Smooth muscle cell (in vitro differentiated cells): ENCODE measurements around the gene AP4E1. TPM values are rescaled to one million over a fixed set of nuclear protein-coding genes. Genes with fewer than 3 reads are reported as not detected.

Experiments used
- DNase-seq: peaks from one replicate; lab custom pipeline; 2025; ENCODE audit not compliant: unreplicated experiment; lab: John Stamatoyannopoulos, UW
- H2AFZ ChIP-seq: fragments of 200-600 bp; sonication (generic); 2 replicates; pipeline ENCODE4 v1.6.0; 2016; ENCODE audit warnings: antibody characterized with exemption, low read depth, mild to moderate bottlenecking
- H3F3A ChIP-seq: fragments of 200-600 bp; sonication (generic); 2 replicates; pipeline ENCODE4 v1.6.0; 2017; ENCODE audit warnings: antibody characterized with exemption, low read depth
- H3K27ac ChIP-seq: fragments of 200-600 bp; sonication (generic); 2 replicates; pipeline ENCODE4 v1.5.1; 2016; ENCODE audit warnings: low read depth, mild to moderate bottlenecking
- H3K27me3 ChIP-seq: fragments of 200-600 bp; sonication (generic); 2 replicates; pipeline ENCODE4 v1.6.1; 2016; ENCODE audit warnings: low read depth, mild to moderate bottlenecking
- H3K36me3 ChIP-seq: fragments of 200-600 bp; sonication (generic); 2 replicates; pipeline ENCODE4 v1.5.1; 2016; ENCODE audit warnings: low read depth
- H3K4me1 ChIP-seq: fragments of 200-600 bp; sonication (generic); 2 replicates; pipeline ENCODE4 v1.5.1; 2016; ENCODE audit warnings: low read depth
- H3K4me2 ChIP-seq: fragments of 200-600 bp; sonication (generic); 2 replicates; pipeline ENCODE4 v1.6.0; 2016; ENCODE audit warnings: mild to moderate bottlenecking
- H3K4me3 ChIP-seq: fragments of 200-600 bp; sonication (generic); 2 replicates; pipeline ENCODE4 v1.5.1; 2016; ENCODE audit warnings: mild to moderate bottlenecking
- H3K79me2 ChIP-seq: fragments of 200-600 bp; sonication (generic); 2 replicates; pipeline ENCODE4 v1.6.0; 2016; ENCODE audit warnings: low read depth, mild to moderate bottlenecking
- H3K9ac ChIP-seq: fragments of 200-600 bp; sonication (generic); 2 replicates; pipeline ENCODE4 v1.6.0; 2016; ENCODE audit warnings: low read depth
- H3K9me3 ChIP-seq: fragments of 200-600 bp; sonication (generic); replicated peaks from 2 replicates; pipeline ENCODE4 v1.5.1; 2016; ENCODE audit warnings: low read depth
- H4K20me1 ChIP-seq: fragments of 200-600 bp; sonication (generic); 2 replicates; pipeline ENCODE4 v1.6.0; 2016; ENCODE audit warnings: low read depth
- WGBS: methylation state at CpG from one replicate; pipeline ENCODE4 v1.1.7; 2016; ENCODE audit warnings: low lambda C conversion rate; 5-methylcytosine and 5-hydroxymethylcytosine counted together
- polyA plus RNA-seq: library from polyadenylated mRNA; unstranded; fragments of >200 nt; fragmentation: Nextera tagmentation; extraction: Ambion mirVana; gene quantifications from 2 replicates; pipeline ENCODE4 v1.2.1, GENCODE V29; 2016
- total RNA-seq: library from RNA; depleted of rRNA; stranded (reverse); fragments of >200 nt; gene quantifications from 2 replicates; pipeline ENCODE4 v1.2.3, GENCODE V29; 2014
- TF ChIP-seq, protein P1 (sequence below): fragments of 200-600 bp; sonication (generic); IDR thresholded peaks from 2 replicates; pipeline ENCODE4 v1.5.1; 2017; ENCODE audit warnings: borderline replicate concordance, mild to moderate bottlenecking, antibody characterized with exemption; ENCODE audit not compliant: insufficient read depth, poor library complexity, severe bottlenecking

Gene AP4E1
- total and polyA plus RNA-seq, 2 experiments from 2014 or later, result 2.3 to 8.2 TPM

DNA sequence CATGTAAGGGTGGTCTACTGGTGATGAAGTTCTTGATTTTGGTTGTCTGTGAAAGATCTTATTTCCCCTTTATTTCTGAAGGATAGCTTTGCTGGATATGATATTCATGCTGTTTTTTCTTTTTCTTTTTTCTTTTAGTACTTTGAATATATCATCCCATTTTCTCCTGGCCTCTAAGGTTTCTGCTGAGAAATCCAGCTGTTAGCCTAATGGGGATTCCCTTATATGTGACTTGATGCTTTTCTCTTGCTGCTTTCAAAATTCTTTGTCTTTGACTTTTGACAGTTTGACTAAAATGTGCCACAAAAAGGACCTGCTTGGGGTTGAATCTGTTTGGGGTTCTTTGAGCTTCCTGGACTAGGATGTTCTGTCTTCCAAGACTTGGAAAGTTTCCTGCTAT lies 62.6 kb downstream of the AP4E1 start:
- DNase-seq, result no peak
- TF ChIP-seq, protein P1, sequence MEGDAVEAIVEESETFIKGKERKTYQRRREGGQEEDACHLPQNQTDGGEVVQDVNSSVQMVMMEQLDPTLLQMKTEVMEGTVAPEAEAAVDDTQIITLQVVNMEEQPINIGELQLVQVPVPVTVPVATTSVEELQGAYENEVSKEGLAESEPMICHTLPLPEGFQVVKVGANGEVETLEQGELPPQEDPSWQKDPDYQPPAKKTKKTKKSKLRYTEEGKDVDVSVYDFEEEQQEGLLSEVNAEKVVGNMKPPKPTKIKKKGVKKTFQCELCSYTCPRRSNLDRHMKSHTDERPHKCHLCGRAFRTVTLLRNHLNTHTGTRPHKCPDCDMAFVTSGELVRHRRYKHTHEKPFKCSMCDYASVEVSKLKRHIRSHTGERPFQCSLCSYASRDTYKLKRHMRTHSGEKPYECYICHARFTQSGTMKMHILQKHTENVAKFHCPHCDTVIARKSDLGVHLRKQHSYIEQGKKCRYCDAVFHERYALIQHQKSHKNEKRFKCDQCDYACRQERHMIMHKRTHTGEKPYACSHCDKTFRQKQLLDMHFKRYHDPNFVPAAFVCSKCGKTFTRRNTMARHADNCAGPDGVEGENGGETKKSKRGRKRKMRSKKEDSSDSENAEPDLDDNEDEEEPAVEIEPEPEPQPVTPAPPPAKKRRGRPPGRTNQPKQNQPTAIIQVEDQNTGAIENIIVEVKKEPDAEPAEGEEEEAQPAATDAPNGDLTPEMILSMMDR, result no peak
- Histone ChIP-seq H3K4me1 (no peaks in the 10 kb centered on the region), H3K27me3 (no peaks in the 10 kb centered on the region), H3K4me3 (no peak overlapping the region), H4K20me1 (no peaks in the 10 kb centered on the region), H3K79me2 (no peaks in the 10 kb centered on the region), H3K36me3 (peaks cover 33% of the 10 kb centered on the region), H3K27ac (no peak overlapping the region), H2AFZ (no peak overlapping the region), H3K9me3 (peaks cover 16% of the 10 kb centered on the region), H3F3A (no peaks in the 10 kb centered on the region), H3K9ac (no peak overlapping the region), H3K4me2 (no peak overlapping the region)

DNA sequence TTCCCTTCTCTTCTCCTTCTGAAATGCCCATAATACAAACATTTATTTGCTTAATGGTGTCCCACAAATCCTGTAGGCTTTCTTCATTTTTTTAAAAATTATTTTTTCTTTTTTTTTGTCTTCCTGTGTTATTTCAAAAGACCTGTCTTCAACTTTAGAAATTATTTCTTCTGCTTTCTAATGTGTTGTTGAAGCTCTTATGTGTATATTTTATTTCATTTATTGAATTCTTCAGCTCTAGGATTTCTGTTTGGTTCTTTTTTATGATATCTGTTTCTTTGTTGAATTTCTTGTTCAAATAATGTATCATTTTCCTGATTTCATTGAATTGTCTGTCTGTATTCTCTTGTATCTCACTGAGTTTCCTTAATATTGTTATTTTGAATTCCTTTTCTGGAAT lies 63.1 kb downstream of the AP4E1 start:
- Histone ChIP-seq H3K4me1 (no peaks in the 10 kb centered on the region), H2AFZ (no peak overlapping the region), H3K27ac (no peak overlapping the region), H3F3A (no peaks in the 10 kb centered on the region), H3K4me3 (no peak overlapping the region), H3K27me3 (no peaks in the 10 kb centered on the region), H3K79me2 (no peaks in the 10 kb centered on the region), H3K4me2 (no peak overlapping the region), H3K36me3 (peaks cover 33% of the 10 kb centered on the region), H4K20me1 (no peaks in the 10 kb centered on the region), H3K9ac (no peak overlapping the region), H3K9me3 (peaks cover 16% of the 10 kb centered on the region)
- TF ChIP-seq, protein P1, result no peak
- DNase-seq, result no peak

DNA sequence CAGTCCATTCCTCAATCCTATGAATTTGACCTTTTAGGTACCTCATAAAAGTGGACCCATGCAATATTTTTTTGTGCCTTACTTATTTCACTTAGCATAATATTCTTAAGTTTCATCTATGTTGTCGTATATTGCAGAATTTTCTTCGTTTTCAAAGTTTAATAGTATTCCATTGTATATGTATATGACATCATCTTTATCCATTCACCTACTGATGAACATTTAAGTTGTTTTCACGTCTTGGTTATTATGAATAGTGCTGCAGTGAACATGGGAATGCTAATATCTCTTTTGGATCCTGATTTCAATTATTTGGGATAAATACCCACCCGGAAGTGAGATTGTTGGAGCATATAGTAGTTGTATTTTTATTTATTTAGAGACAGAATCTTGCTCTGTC lies 65.1 kb downstream of the AP4E1 start:
- H3F3A ChIP-seq, result peaks cover 6% of the 10 kb centered on the region
- DNase-seq, result no peak
- no peak overlapping the region for H3K9ac ChIP-seq
- H3K4me1 ChIP-seq, result peaks cover 8% of the 10 kb centered on the region
- H3K36me3 ChIP-seq, result peaks cover 29% of the 10 kb centered on the region
- no peaks in the 10 kb centered on the region for H3K79me2 ChIP-seq
- no peak overlapping the region for H2AFZ ChIP-seq
- H3K27ac ChIP-seq, result no peak overlapping the region
- WGBS, result 85% methylated on average over 4 of the region's 4 CpGs
- H4K20me1 ChIP-seq, result peaks cover 7% of the 10 kb centered on the region
- no peak overlapping the region for H3K4me3 ChIP-seq
- H3K27me3 ChIP-seq, result no peaks in the 10 kb centered on the region
- TF ChIP-seq, protein P1, result no peak
- H3K4me2 ChIP-seq, result no peak overlapping the region
- H3K9me3 ChIP-seq, result peaks cover 16% of the 10 kb centered on the region

DNA sequence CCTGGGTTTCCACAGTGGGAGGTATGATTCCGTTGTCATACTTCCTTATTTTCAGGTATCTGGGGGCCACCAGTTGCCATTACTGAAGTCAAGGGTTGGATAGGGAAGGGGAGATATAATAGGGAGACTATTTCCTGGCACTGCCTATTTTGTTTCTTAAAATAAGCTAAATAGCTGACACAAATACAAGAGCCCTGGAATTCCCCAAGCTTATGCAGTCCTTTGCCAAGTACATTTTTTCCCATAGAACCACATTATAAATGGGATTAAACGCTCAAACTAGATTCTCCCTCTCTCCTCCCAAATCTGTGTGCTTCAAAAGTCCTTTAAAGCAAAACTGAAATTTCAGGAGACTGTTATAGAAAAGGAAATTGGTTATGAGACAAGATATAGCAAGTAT lies 68.7 kb downstream of the AP4E1 start:
- WGBS, result 84% methylated on average over 2 of the region's 2 CpGs
- H3F3A ChIP-seq, result peaks cover 8% of the 10 kb centered on the region
- peaks cover 7% of the 10 kb centered on the region for H3K36me3 ChIP-seq
- H4K20me1 ChIP-seq, result peaks cover 22% of the 10 kb centered on the region
- no peak overlapping the region for H3K27ac ChIP-seq
- no peaks in the 10 kb centered on the region for H3K79me2 ChIP-seq
- no peaks in the 10 kb centered on the region for H3K27me3 ChIP-seq
- H2AFZ ChIP-seq, result no peak overlapping the region
- peaks cover 14% of the 10 kb centered on the region for H3K4me1 ChIP-seq
- H3K4me2 ChIP-seq, result peak overlapping the region; percentile 16
- H3K9ac ChIP-seq, result no peak overlapping the region
- no peak overlapping the region for H3K4me3 ChIP-seq
- TF ChIP-seq, protein P1, result no peak
- H3K9me3 ChIP-seq, result peaks cover 4% of the 10 kb centered on the region
- DNase-seq, result no peak
